Retina (tissue), 1 donor: Measurements from ENCODE around the gene PLEKHA4.
"Not testable (repeated sequence)": the region's sequence is repeated elsewhere in the genome, so short reads cannot be mapped to it uniquely, and the experiment has no call there.

Source experiments
- DNase-seq: peaks from one replicate; pipeline ENCODE4 v3.0.0-alpha.2; 2016

PLEKHA4 gene

DNA sequence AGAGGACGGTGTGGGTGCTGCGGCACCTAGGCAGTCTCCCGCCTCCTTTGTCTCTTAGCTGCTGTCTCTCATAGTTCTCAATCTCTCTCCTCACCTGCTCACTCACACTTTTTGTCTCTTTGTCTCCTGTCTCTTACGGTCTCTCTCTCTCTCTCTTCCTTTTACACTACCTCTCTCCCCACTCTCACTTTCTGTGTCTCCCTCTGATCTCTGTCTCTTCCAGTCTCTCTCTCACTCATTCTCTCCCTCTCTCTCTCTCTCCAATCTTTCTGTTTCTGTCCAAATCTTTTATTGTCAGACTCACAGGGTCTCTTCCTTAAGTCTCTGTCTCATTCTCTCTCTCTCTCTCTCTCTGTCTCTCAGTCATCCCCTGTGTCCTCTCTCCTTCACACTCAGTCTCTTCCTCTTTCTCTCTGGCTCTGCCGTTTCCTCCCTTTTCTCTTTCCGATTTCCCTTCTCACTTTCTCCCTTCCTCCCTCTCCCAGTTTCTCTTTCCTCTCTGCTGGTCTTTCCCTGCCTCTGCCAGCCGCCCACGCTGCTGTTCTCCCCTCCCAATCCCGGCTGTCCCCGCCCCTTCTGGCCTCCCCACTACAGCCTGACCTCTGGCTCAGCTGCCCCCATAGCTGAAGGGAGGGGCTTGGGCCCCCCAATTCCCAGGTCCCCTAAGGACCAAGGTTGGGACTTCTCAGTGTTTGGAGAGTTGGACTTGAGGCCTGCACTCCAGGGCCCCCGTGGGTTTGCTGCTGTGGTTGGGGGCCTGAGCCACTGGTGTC lies at the start of gene PLEKHA4:
Gene PLEKHA4, minus strand, starts transcription at position 504 of the 773 bp plus-strand sequence. CDS start 997 bp downstream, outside the sequence.
- no peak for DNase-seq

DNA sequence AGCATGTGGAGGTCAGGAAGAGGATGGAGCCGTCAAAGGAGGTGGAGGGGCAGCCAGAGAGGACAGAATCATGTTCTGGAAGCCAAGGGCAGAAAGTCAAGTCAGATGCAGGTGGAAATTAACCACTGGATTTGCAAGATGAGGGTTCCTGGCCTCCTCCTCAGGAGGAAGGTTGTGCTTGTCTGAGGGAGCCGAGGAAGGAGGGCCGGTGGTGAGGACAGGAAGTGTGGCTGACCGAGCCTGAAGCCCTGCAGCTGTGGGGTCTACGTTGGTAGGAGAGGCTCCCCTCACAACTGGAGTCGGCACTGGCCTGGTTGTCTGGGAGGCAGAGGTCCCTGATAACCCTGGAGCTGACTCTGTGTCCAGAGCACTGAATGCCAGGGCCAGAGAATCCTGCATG lies 49.7 kb upstream of the PLEKHA4 start:
- DNase-seq, result no peak

- no peak for DNase-seq
Observed at GRCh38 chr19:48915757-48916156, 47.3 kb upstream of the PLEKHA4 start.

DNA sequence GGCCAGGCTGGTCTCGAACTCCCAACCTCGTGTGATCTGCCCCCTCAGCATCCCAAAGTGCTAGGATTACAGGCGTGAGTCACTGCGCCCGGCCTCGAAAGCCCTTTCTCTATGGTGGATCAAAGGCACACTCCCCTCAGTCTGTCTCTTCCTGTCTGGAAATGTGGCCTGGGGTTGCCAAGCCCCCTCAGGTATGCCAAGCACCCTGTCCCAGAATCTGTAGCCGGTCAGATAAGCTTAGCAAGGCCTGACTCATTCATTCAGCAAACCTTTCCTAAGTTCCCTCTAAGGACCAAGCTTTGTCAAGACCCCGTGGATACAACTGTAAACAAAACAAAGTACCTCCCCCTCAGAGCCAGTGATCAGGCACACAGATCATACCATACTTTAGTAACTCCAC lies 45.8 kb upstream of the PLEKHA4 start:
- no peak for DNase-seq

DNA sequence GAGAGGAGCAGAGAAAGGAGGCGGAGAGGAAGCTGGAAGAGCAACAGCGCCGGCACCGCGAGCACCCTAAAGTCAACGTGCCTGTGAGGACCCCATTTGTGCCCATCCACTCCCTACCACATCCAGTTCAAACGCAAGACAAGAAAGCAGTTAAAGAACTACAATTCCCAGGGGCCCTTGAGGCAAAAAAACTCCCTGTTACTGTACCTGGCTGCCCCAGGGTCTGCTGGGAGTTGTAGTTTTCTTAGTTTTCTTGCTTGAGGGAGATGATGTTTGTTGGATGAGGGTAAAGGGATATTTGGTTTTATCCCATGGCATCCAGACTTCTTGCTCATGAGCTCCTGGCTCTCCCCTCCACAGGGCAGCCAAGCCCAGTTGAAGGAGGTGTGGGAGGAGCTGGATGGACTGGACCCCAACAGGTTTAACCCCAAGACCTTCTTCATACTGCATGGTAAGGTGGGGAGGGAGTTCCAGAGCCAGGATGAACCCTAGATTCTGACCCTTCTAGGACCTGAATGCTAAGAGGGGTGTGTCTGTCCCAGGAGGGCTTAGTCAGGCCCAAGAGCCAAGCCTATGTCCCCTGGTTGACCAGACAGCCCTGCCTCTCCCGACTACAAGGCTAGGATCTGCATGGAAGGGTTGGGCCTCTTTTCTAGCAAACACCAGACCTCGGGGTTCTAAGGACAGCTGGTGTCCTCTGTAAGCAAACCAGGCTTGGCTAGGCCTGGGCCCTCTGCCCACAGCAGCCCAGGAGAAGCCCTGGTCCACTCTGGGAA lies 44.9 kb upstream of the PLEKHA4 start:
- DNase-seq, result no peak

DNA sequence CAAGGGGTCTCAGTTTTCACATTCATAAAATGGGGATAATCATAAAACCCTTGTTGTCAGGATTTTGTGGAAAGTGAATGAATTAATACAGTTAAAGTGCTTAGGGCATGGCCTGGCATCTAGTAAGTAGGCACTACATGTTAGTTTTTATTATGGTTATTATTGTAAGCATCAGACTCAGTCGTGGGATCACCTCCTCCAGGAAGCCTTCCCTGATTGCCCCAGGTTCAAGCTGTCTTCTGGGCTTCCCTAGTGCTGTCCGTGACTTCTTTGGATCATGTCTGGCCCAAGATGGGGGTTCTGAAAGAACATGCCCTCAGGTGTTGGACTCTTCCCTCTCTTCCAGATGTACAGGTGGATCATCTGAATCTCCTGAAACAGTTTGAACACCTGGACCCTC lies 42.4 kb upstream of the PLEKHA4 start:
- DNase-seq, result no peak

GRCh38 chr19:48909424-48910077 lies 41.1 kb upstream of the PLEKHA4 start:
- not testable (repeated sequence) for DNase-seq

- DNase-seq, result no peak
Observed at GRCh38 chr19:48907671-48908070, 39.3 kb upstream of the PLEKHA4 start.

DNA sequence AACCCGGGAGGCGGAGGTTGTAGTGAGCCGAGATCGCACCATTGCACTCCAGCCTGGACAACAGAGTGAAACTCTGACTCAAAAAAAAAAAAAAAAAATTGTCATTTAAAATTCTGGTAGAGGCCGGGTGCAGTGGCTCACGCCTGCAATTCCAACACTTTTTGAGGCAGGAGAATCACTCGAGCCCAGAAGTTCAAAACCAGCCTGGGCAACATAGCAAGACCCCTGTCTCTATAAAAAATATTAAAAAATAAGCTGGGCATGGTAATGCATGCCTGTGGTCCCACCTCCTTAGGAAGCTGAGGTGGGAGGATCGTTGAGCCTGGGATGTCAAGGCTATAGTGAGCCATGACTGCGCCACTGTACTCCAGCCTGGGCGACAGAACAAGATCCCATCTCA lies 37.9 kb upstream of the PLEKHA4 start:
- DNase-seq, result no peak

DNA sequence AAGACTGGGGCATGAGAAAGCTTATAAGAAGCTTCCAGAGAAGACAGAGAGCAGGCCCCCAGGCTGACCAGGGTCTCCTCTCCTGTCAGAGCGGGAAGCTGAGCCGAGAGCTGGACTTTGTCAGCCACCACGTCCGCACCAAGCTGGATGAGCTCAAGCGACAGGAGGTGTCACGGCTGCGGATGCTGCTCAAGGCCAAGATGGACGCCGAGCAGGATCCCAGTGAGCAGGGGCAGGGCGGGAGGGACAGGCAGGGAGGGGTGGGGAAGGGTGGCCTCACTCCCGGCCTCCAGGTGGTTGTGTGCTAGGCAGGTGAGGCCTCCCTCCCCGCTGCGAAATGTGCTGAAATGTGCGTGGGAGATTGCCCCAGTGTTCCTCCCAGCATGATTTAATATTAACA lies 37.2 kb upstream of the PLEKHA4 start:
- no peak for DNase-seq

DNA sequence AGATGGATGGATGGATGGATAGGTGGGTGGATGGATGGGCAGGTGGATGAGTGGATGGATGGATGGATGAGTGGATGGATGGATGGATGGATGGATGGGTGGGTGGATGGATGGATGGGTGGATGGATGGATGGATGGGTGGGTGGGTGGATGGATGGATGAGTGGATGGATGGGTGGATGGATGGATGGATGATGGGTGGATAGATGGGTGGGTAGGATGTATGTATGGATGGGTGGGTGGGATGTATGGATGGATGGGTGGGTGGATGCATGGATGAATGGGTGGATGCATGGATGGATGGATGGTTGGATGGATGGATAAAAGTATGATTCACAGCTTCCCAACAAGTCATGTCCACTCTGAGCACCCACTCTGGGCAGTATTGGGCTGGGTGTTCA lies 35.4 kb upstream of the PLEKHA4 start:
- DNase-seq, result not testable (repeated sequence)

- not testable (repeated sequence) for DNase-seq
Observed at GRCh38 chr19:48902291-48902690, 33.9 kb upstream of the PLEKHA4 start.

DNA sequence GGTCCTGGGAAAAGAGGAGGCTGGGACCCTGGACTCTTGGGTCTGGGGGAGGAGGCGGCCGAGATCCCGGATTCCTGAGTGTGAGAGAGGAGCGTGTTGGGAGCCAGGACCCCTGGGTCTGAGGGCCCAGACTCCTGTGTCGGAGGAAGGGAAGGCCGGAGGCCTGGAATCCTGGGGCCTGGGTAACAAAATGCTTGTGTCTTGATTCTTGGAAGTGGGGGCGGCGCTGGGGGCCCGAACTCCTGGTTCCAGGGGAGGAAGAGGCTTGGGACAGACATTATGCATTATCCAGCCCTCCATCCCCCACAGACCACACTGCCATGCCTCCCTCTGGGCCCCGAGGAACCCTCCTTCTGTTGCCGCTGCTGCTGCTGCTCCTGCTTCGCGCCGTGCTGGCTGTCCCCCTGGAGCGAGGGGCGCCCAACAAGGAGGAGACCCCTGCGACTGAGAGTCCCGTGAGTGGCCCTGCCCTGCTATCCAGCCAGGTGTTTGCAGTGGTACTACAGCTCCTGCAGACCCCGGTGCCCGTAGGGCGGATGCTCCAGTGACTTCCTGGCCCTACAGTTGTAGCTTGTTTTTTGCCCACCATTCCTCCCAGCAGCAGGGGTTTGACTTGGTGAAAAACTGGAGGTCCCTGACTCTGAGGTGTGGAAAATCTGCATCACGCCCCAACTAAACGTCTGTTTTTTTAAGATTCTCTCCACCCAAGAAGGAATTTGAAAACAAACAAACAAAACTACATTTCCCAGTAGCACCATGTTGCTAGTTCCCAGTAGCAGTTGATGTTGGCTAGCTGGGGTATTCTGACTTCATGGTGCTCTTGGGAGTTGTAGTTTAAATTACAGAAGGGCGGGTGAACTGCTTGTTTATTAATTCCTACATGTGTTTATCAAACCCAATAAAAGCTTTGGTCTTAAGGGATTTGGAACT lies 32.3 kb upstream of the PLEKHA4 start:
- no peak for DNase-seq

- DNase-seq, result peak; percentile 96
Observed at GRCh38 chr19:48899781-48900476, 31.5 kb upstream of the PLEKHA4 start, which contains the start of gene NUCB1. NUCB1 (plus strand) TSS chr19:48900312; CDS start chr19:48900797, 485 bp downstream.

GRCh38 chr19:48899386-48899749 lies 31.0 kb upstream of the PLEKHA4 start:
- not testable (repeated sequence) for DNase-seq

DNA sequence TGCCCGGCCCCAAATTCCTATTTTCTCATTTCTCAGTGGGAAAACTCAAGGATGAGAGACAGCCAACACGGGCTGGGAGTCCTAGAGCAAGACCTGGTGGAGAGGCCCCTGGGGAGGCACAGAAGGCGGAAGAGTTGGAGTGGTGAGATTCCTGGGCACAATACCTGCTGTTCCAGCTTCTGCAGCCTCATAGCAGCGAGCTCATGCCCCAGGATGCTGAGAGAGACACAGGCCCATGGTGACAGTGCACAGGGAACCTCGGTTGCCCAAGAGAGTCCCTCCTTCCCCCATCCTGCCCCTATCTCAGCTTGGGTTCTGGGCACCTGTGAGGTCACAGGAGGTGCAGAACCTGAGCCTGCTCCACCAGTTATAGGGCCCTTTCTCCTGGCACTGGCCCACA lies 28.8 kb upstream of the PLEKHA4 start:
- DNase-seq, result no peak

DNA sequence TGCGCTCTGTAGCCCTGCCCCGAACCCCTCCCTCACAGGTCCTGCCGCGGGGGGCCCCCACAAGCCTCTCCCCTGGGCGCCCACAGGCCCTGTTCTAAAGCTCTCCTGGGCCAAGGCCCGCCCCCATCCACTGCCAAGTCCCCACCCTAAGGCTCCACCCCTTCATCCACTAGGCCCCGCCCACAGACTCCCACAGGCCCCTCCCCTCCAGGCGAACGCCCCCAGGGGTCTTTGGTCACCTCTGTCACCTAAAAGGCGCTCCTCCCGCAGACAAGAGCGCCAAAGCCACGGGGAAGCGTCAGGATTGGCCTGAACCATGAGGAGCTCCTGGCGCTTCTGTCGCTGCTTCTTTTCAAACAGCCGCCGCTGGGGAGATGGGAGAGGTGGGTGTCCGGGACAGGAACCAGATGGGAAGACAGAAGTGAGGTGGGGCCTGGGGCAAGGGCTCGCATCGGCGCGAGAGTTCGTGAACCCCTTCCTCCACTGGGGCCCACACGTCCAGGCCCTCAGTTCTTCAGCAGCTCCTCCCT lies 27.8 kb upstream of the PLEKHA4 start:
- DNase-seq, result peak; percentile 44

- DNase-seq, result no peak
Observed at GRCh38 chr19:48895226-48895625, 26.8 kb upstream of the PLEKHA4 start.

DNA sequence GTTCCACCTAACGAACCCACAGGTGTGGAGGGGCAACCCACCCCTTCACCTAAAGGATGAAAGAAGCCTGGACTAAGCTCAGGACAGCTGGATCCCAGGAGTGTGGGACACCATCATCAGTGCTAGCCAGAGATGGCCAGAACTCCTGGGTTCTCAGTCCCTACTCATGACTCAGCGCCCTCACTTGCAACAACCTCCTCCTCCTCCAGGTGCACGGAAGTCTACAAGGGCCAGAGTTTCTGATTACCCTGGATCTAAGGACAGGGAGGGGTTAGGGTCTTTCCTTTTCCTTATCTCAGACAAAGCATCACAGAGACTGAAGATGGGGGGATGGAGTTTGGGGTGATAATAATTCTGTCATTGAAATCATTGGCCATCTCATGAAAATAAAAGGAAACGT lies 22.1 kb upstream of the PLEKHA4 start:
- no peak for DNase-seq

- DNase-seq, result not testable (repeated sequence)
Observed at GRCh38 chr19:48889496-48889895, 21.1 kb upstream of the PLEKHA4 start.

DNA sequence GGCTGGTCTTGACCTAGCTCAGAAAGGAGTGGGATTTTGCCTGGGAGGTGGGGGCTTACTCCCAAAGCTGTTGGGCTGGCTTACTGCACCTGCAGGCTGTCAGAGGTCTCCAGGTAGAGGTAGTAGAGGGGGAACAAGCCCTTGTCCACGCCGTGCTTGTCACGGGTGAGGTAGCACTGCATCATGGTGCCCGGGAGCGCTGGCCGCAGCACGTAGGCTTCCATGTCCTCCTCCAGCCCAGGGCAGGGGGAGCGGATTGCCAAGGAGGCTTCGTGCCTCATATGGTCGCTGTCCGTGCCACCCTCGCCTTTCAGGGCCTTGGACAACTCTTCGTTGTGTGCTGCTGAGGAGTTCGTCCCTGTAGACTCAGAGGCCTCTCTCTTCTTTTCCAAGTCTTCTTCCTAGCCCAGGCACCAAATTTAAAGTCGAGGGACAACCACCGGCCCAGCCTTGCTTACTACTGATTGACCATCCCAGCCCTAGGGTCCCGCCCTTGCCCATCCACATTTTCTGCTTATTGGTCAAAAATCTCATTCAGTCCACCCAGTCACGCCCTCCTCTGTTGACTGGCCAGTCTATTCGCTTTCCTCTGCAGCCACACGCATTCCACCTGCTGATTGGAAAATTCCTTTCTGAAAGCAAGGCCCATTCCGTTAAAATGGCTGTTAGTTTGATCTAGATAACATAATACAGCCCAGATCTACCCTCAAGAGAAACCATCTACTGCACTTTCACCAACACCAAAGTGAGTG lies 19.6 kb upstream of the PLEKHA4 start:
- no peak for DNase-seq
